CD4-positive, CD25-positive, alpha-beta regulatory T cell (primary cell): ENCODE measurements around the gene RPS6KA4. TPM values are rescaled to one million over a fixed set of nuclear protein-coding genes. Genes with fewer than 3 reads are reported as not detected.
A peak's percentile ranks its signal among the peaks of the same experiment; 100 is the strongest.
"Not testable (repeated sequence)": the region's sequence is repeated elsewhere in the genome, so short reads cannot be mapped to it uniquely, and the experiment has no call there.

Experiments
- ATAC-seq, 2 donors: fragments of 150-1000 bp; cut with Tn5 transposase; one replicate each; pipeline ENCODE4 v1.10.0; 2021; ENCODE audit warnings: low read depth in 2 of 2, moderate number of reproducible peaks in 2 of 2, moderate library complexity in 1 of 2
- DNase-seq, 3 donors: peaks; one replicate each; pipeline versions ENCODE4 v3.0.0 to v3.0.0-alpha.2; 2012 to 2022; ENCODE audit warnings: mixed read lengths in 1 of 3
- H3K27ac ChIP-seq: one replicate; pipeline ENCODE4 v1.7.0; 2013; ENCODE audit warnings: mild to moderate bottlenecking, low read length; ENCODE audit not compliant: insufficient read depth, poor library complexity, severe bottlenecking
- H3K27me3 ChIP-seq: one replicate; pipeline ENCODE4 v1.7.0; 2013; ENCODE audit warnings: low read length; ENCODE audit not compliant: control insufficient read depth, insufficient read depth
- H3K36me3 ChIP-seq: one replicate; pipeline ENCODE4 v1.7.0; 2013; ENCODE audit warnings: mild to moderate bottlenecking, low read length, moderate library complexity; ENCODE audit not compliant: control insufficient read depth, insufficient read depth
- H3K4me1 ChIP-seq: 2 replicates; pipeline ENCODE4 v1.7.0; 2013; ENCODE audit warnings: mild to moderate bottlenecking, low read length; ENCODE audit not compliant: insufficient read depth, control insufficient read depth, poor library complexity, severe bottlenecking
- H3K4me3 ChIP-seq: one replicate; pipeline ENCODE4 v1.7.0; 2013; ENCODE audit warnings: low read depth, mild to moderate bottlenecking, low read length, moderate library complexity
- H3K9me3 ChIP-seq, 2 experiments: 1 replicate in 1 of 2; 2 replicates in 1 of 2; pipeline ENCODE4 v1.7.0; 2013; ENCODE audit warnings: low read length in 2 of 2, mild to moderate bottlenecking in 1 of 2, moderate library complexity in 1 of 2; ENCODE audit not compliant: control insufficient read depth in 2 of 2
- H3K27ac Mint-ChIP-seq, 3 donors: one replicate each; pipeline ENCODE4 v1.8.0; 2020 to 2022; ENCODE audit warnings: mild to moderate bottlenecking in 3 of 3, mixed read lengths in 3 of 3, moderate library complexity in 2 of 3
- H3K27me3 Mint-ChIP-seq: one replicate; pipeline ENCODE4 v1.8.0; 2022; ENCODE audit warnings: mild to moderate bottlenecking, mixed read lengths
- H3K36me3 Mint-ChIP-seq: one replicate; pipeline ENCODE4 v1.8.0; 2020; ENCODE audit warnings: mixed read lengths
- H3K4me1 Mint-ChIP-seq, 4 donors: one replicate each; pipeline ENCODE4 v1.8.0; 2020 to 2022; ENCODE audit warnings: mixed read lengths in 4 of 4, mild to moderate bottlenecking in 1 of 4
- H3K4me3 Mint-ChIP-seq, 4 donors: one replicate each; pipeline ENCODE4 v1.8.0; 2020 to 2022; ENCODE audit warnings: mild to moderate bottlenecking in 4 of 4, mixed read lengths in 4 of 4, moderate library complexity in 3 of 4
- H3K9me3 Mint-ChIP-seq, 7 donors: one replicate each; pipeline ENCODE4 v1.8.0; 2020 to 2022; ENCODE audit warnings: mixed read lengths in 7 of 7, mild to moderate bottlenecking in 3 of 7, moderate library complexity in 2 of 7
- polyA plus RNA-seq, 4 donors: library from polyadenylated mRNA; unstranded; fragments of 300-500 nt; fragmentation: Illumina TruSeq; gene quantifications; one replicate each; pipeline ENCODE4 v1.2.3, GENCODE V29; 2021
- total RNA-seq: library from RNA; stranded (reverse); gene quantifications from one replicate; pipeline ENCODE4 v1.2.3, GENCODE V29; 2022

The RPS6KA4 gene
- total and polyA plus RNA-seq, 5 donors from 2014 or later, result 6.3 to 32.7 (median 12.4) TPM

GRCh38 chr11:64415996-64416728 is 57.2 kb downstream of the RPS6KA4 start:
- no peak for DNase-seq
- Mint-ChIP-seq H3K27ac (no peak overlapping the region), H3K36me3 (no peaks in the 10 kb centered on the region), H3K9me3 (peaks cover 0 to 2% (median 0%) of the 10 kb centered on the region in 7 donors), H3K27me3 (peaks cover 13% of the 10 kb centered on the region), H3K4me1 (no peaks in the 10 kb centered on the region), H3K4me3 (no peak overlapping the region)
- Histone ChIP-seq H3K36me3 (no peaks in the 10 kb centered on the region), H3K4me1 (no peaks in the 10 kb centered on the region), H3K4me3 (no peak overlapping the region), H3K27me3 (no peaks in the 10 kb centered on the region), H3K27ac (no peak overlapping the region), H3K9me3 (no peaks in the 10 kb centered on the region)
- ATAC-seq, result no peak

GRCh38 chr11:64418233-64418632 is 59.3 kb downstream of the RPS6KA4 start:
- ATAC-seq, result not testable (repeated sequence)

GRCh38 chr11:64419257-64419790 is 60.4 kb downstream of the RPS6KA4 start:
- Mint-ChIP-seq H3K27ac (no peak overlapping the region), H3K4me1 (no peaks in the 10 kb centered on the region), H3K36me3 (no peaks in the 10 kb centered on the region), H3K4me3 (no peak overlapping the region), H3K27me3 (peaks cover 26% of the 10 kb centered on the region), H3K9me3 (peaks cover 0 to 6% (median 4%) of the 10 kb centered on the region in 7 donors)
- ATAC-seq (no peak), DNase-seq (no peak)
- Histone ChIP-seq H3K4me1 (no peaks in the 10 kb centered on the region), H3K27ac (no peak overlapping the region), H3K9me3 (peaks cover 0 to 4% of the 10 kb centered on the region in 2 experiments), H3K36me3 (no peaks in the 10 kb centered on the region), H3K27me3 (no peaks in the 10 kb centered on the region), H3K4me3 (no peak overlapping the region)

More at GRCh38 chr11:64418233-64418632, 59.3 kb downstream of the RPS6KA4 start:
- not testable (repeated sequence) for DNase-seq, H3K36me3 ChIP-seq, H3K36me3 Mint-ChIP-seq, H3K4me1 ChIP-seq, H3K27me3 ChIP-seq, H3K9me3 ChIP-seq, H3K9me3 Mint-ChIP-seq, H3K4me1 Mint-ChIP-seq, H3K4me3 ChIP-seq, H3K27ac Mint-ChIP-seq, H3K27ac ChIP-seq
- Mint-ChIP-seq H3K4me3 (peak overlapping the region in 1 of 4 donors; percentile 71), H3K27me3 (peaks cover 26% of the 10 kb centered on the region)

- Mint-ChIP-seq H3K36me3 (no peaks in the 10 kb centered on the region), H3K27ac (no peak overlapping the region), H3K4me3 (no peak overlapping the region), H3K4me1 (no peaks in the 10 kb centered on the region), H3K9me3 (peaks cover 0 to 6% (median 4%) of the 10 kb centered on the region in 7 donors), H3K27me3 (peaks cover 26% of the 10 kb centered on the region)
- Histone ChIP-seq H3K4me1 (no peaks in the 10 kb centered on the region), H3K27me3 (no peaks in the 10 kb centered on the region), H3K9me3 (peaks cover 0 to 4% of the 10 kb centered on the region in 2 experiments), H3K4me3 (no peak overlapping the region), H3K27ac (no peak overlapping the region), H3K36me3 (no peaks in the 10 kb centered on the region)
- no peak for DNase-seq
- no peak for ATAC-seq
Observed at GRCh38 chr11:64419818-64420485, 61.0 kb downstream of the RPS6KA4 start.

Other genes with a start within 250 kb of the RPS6KA4 start
- 5.6 TPM for gene MACROD1, start 193.0 kb upstream of the RPS6KA4 start, total RNA-seq
- gene MACROD1, start 193.0 kb upstream of the RPS6KA4 start, polyA plus RNA-seq, result 10 to 100 TPM in 1 of 4 donors, 1 to 10 TPM in 3; 5.3 to 12.7 (median 7.0) TPM
- gene STIP1, start 173.0 kb upstream of the RPS6KA4 start, total RNA-seq, result 57.8 TPM
- gene STIP1, start 173.0 kb upstream of the RPS6KA4 start, polyA plus RNA-seq, result 10 to 100 TPM; 62.8 to 72.3 (median 64.8) TPM
- 156 TPM for gene FERMT3, start 152.4 kb upstream of the RPS6KA4 start, total RNA-seq
- gene FERMT3, start 152.4 kb upstream of the RPS6KA4 start, polyA plus RNA-seq, result 100 to 1,000 TPM; 151 to 183 (median 175) TPM
- gene TRPT1, start 133.0 kb upstream of the RPS6KA4 start, total RNA-seq, result 14.6 TPM
- 10 to 100 TPM; 33.2 to 37.0 (median 35.3) TPM for gene TRPT1, start 133.0 kb upstream of the RPS6KA4 start, polyA plus RNA-seq
- gene NUDT22, start 132.9 kb upstream of the RPS6KA4 start, total RNA-seq, result 43.1 TPM
- gene NUDT22, start 132.9 kb upstream of the RPS6KA4 start, polyA plus RNA-seq, result 10 to 100 TPM; 35.8 to 46.9 (median 40.7) TPM
- gene DNAJC4, start 128.6 kb upstream of the RPS6KA4 start, total RNA-seq, result 41.9 TPM
- 10 to 100 TPM; 18.1 to 22.8 (median 20.4) TPM for gene DNAJC4, start 128.6 kb upstream of the RPS6KA4 start, polyA plus RNA-seq
- gene VEGFB, start 124.6 kb upstream of the RPS6KA4 start, total RNA-seq, result 19.6 TPM
- gene VEGFB, start 124.6 kb upstream of the RPS6KA4 start, polyA plus RNA-seq, result 1 to 10 TPM; 6.5 to 8.6 (median 8.0) TPM
- 21.1 TPM for gene FKBP2, start 118.1 kb upstream of the RPS6KA4 start, total RNA-seq
- gene FKBP2, start 118.1 kb upstream of the RPS6KA4 start, polyA plus RNA-seq, result 10 to 100 TPM; 36.8 to 47.8 (median 43.2) TPM
- gene PPP1R14B, start 112.2 kb upstream of the RPS6KA4 start, total RNA-seq, result 22.4 TPM
- 10 to 100 TPM; 23.0 to 37.6 (median 29.4) TPM for gene PPP1R14B, start 112.2 kb upstream of the RPS6KA4 start, polyA plus RNA-seq
- 3.6 TPM for gene PLCB3, start 107.6 kb upstream of the RPS6KA4 start, total RNA-seq
- under 1 TPM; 0.10 to 0.40 (median 0.25) TPM for gene PLCB3, start 107.6 kb upstream of the RPS6KA4 start, polyA plus RNA-seq
- 25.7 TPM for gene BAD, start 74.5 kb upstream of the RPS6KA4 start, total RNA-seq
- gene BAD, start 74.5 kb upstream of the RPS6KA4 start, polyA plus RNA-seq, result 10 to 100 TPM; 39.9 to 50.4 (median 46.3) TPM
- 26.0 TPM for gene GPR137, start 73.3 kb upstream of the RPS6KA4 start, total RNA-seq
- 1 to 10 TPM; 4.1 to 8.1 (median 5.8) TPM for gene GPR137, start 73.3 kb upstream of the RPS6KA4 start, polyA plus RNA-seq
- not detected for gene KCNK4, start 67.9 kb upstream of the RPS6KA4 start, total RNA-seq
- gene KCNK4, start 67.9 kb upstream of the RPS6KA4 start, polyA plus RNA-seq, result not detected
- gene CATSPERZ, start 58.8 kb upstream of the RPS6KA4 start, total RNA-seq, result not detected
- not detected for gene CATSPERZ, start 58.8 kb upstream of the RPS6KA4 start, polyA plus RNA-seq
- 28.6 TPM for gene ESRRA, start 53.6 kb upstream of the RPS6KA4 start, total RNA-seq
- 1 to 10 TPM; 6.0 to 7.4 (median 6.4) TPM for gene ESRRA, start 53.6 kb upstream of the RPS6KA4 start, polyA plus RNA-seq
- gene TRMT112, start 41.6 kb upstream of the RPS6KA4 start, total RNA-seq, result 95.6 TPM
- 100 to 1,000 TPM; 418 to 512 (median 480) TPM for gene TRMT112, start 41.6 kb upstream of the RPS6KA4 start, polyA plus RNA-seq
- gene PRDX5, start 41.0 kb upstream of the RPS6KA4 start, total RNA-seq, result 40.1 TPM
- gene PRDX5, start 41.0 kb upstream of the RPS6KA4 start, polyA plus RNA-seq, result 100 to 1,000 TPM; 170 to 217 (median 187) TPM
- 144 TPM for gene CCDC88B, start 19.0 kb upstream of the RPS6KA4 start, total RNA-seq
- gene CCDC88B, start 19.0 kb upstream of the RPS6KA4 start, polyA plus RNA-seq, result 10 to 100 TPM in 2 of 4 donors, 1 to 10 TPM in 2; 7.4 to 11.7 (median 9.7) TPM
- gene SLC22A11, start 196.8 kb downstream of the RPS6KA4 start, total RNA-seq, result not detected
- gene SLC22A11, start 196.8 kb downstream of the RPS6KA4 start, polyA plus RNA-seq, result not detected
- gene SLC22A12, start 232.1 kb downstream of the RPS6KA4 start, total RNA-seq, result not detected
- gene SLC22A12, start 232.1 kb downstream of the RPS6KA4 start, polyA plus RNA-seq, result not detected